PFSK-1 (cell line): ENCODE results near the gene SMIM35.

Experiments used
- FOXP2 ChIP-seq: optimal IDR thresholded peaks from 2 replicates; pipeline ENCODE3; 2011; ENCODE audit warnings: borderline replicate concordance, control low read depth, inconsistent platforms; ENCODE audit not compliant: insufficient read depth; ENCODE audit errors: extremely low read length, extremely low read depth
- POLR2AphosphoS5 ChIP-seq: IDR thresholded peaks from 2 replicates; pipeline ENCODE4 v1.6.1; 2012; ENCODE audit warnings: low read depth, mild to moderate bottlenecking, control low read depth, low read length, moderate library complexity
- SIN3A ChIP-seq: IDR thresholded peaks from 2 replicates; pipeline ENCODE4 v1.6.1; 2012; ENCODE audit warnings: mild to moderate bottlenecking, low read length, moderate library complexity, borderline replicate concordance; ENCODE audit not compliant: insufficient read depth
- TAF1 ChIP-seq: IDR thresholded peaks from 2 replicates; pipeline ENCODE4 v1.6.1; 2012; ENCODE audit warnings: low read length, control low read depth, borderline replicate concordance; ENCODE audit not compliant: insufficient read depth
- TF ChIP-seq, protein P1 (sequence below), 2 experiments: IDR thresholded peaks; 2 replicates each; pipeline versions ENCODE4 v1.6.1 to v1.8.0; 2011 to 2012; ENCODE audit warnings: low read depth in 2 of 2, low read length in 2 of 2, control low read depth in 1 of 2, inconsistent platforms in 1 of 2, mild to moderate bottlenecking in 1 of 2, moderate library complexity in 1 of 2; ENCODE audit not compliant: insufficient read depth in 1 of 2

SMIM35 gene

DNA sequence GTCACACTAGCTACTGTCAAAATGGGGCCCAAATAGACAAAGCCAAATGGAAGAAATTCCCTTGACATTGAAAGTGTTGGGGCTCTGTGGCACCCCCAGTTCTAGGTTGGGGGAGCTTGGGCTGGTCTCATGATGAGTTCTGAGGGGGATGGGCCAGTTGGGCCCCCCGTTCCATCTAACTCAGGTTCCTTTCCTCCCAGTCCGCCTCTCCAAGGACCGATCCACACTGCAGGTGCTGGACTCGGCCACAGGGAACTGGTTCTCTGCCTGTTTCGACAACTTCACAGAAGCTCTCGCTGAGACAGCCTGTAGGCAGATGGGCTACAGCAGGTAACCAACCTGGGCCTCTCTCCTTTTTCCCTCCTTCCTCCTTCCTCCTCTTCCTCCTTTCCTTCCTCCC is 17.7 kb upstream of the SMIM35 start:
- TF ChIP-seq SIN3A (no peak), POLR2AphosphoS5 (no peak), TAF1 (no peak), FOXP2 (no peak)
- TF ChIP-seq, protein P1, sequence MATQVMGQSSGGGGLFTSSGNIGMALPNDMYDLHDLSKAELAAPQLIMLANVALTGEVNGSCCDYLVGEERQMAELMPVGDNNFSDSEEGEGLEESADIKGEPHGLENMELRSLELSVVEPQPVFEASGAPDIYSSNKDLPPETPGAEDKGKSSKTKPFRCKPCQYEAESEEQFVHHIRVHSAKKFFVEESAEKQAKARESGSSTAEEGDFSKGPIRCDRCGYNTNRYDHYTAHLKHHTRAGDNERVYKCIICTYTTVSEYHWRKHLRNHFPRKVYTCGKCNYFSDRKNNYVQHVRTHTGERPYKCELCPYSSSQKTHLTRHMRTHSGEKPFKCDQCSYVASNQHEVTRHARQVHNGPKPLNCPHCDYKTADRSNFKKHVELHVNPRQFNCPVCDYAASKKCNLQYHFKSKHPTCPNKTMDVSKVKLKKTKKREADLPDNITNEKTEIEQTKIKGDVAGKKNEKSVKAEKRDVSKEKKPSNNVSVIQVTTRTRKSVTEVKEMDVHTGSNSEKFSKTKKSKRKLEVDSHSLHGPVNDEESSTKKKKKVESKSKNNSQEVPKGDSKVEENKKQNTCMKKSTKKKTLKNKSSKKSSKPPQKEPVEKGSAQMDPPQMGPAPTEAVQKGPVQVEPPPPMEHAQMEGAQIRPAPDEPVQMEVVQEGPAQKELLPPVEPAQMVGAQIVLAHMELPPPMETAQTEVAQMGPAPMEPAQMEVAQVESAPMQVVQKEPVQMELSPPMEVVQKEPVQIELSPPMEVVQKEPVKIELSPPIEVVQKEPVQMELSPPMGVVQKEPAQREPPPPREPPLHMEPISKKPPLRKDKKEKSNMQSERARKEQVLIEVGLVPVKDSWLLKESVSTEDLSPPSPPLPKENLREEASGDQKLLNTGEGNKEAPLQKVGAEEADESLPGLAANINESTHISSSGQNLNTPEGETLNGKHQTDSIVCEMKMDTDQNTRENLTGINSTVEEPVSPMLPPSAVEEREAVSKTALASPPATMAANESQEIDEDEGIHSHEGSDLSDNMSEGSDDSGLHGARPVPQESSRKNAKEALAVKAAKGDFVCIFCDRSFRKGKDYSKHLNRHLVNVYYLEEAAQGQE (IDR thresholded peaks at IDR 0.05; ENCODE audit: insufficient read depth in 1 of 2, low read depth in 2 of 2, low read length in 2 of 2): no peak

DNA sequence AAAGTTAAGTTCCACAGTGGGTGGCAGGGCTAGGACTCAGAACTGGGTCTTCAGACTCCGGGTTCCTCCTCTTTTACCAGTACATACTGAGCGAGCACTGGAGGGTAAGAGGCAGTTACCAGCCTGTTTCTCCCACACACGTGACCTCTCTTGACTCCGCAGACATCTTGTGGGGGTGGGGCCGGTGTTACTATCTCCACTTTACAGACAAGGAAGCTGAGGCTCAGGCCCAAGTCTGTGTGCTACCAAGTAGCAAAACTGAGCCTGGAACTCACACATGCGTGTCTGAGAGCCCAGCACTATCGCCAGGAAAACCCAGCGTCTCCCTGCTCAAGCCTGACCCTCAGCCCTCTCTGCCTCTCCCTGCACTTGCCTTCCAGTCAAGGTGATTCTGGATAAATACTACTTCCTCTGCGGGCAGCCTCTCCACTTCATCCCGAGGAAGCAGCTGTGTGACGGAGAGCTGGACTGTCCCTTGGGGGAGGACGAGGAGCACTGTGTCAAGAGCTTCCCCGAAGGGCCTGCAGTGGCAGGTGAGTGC is 16.0 kb upstream of the SMIM35 start:
- TF ChIP-seq SIN3A (no peak), TAF1 (no peak), POLR2AphosphoS5 (no peak), FOXP2 (no peak)
- TF ChIP-seq, protein P1 (IDR thresholded peaks at IDR 0.05; ENCODE audit: insufficient read depth in 1 of 2, low read depth in 2 of 2, low read length in 2 of 2): no peak

DNA sequence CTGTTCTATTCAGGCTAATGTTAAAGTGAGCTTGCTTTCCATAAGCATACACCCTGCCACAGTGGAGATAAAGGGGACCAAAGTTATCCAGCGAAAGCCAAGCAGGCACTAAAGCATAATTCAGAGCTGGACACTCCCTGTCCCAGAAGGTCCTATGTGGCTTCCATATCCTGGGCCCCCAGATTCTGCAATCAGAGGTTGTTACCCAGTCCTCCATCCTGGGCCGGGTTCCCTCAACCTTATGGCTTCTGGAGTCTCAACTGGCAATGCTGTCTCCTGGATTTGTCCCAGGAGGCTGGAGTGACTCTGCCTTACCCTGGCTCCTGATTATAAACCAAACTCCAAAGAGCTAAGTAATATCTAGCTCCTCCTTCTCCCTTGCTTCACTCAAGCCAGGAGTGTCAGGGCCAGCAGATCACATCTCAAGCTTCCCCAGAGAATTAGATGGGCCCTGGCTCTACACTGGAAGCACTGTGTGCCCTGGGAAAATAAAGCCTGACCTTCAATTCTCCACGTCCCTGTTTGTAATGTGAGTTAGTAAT is 14.0 kb upstream of the SMIM35 start:
- TF ChIP-seq TAF1: no peak
- no peak for TF ChIP-seq POLR2AphosphoS5
- no peak for TF ChIP-seq SIN3A
- no peak for TF ChIP-seq FOXP2
- TF ChIP-seq, protein P1 (IDR thresholded peaks at IDR 0.05; ENCODE audit: insufficient read depth in 1 of 2, low read depth in 2 of 2, low read length in 2 of 2): no peak

DNA sequence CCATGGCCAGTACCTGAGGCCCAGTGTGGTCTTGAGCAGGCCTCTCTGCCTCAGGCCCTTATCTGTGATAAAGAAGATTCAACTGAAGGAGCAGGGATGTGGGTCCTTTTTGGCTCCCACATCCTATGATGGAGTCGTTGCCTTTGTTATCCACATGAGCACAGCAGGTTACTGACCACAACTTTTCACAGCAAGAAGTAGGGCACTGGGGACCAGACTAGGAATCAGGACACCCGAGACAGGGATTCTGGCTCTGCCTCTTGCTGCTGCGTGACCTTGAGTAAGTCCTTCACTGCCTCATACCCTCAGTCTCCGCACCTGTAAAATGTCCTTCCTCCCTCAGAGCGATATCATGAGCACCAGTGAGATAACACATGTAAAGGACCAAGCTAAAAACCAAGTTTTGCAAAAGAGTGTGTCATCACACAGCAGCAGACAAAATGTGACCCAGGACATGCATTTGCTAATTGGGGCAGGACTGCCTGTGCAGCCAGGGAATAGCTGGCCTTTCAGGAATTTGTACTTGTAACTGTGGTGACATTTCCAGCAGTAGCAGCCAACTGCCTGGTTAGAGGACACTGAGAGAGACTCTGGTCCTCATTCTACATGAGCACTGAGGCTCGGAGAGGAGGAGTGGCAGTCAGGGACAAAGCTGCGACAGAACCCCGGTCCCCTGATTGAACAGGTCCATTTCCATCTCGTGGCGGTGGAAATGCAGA is 13.2 kb upstream of the SMIM35 start:
- TF ChIP-seq, protein P1 (IDR thresholded peaks at IDR 0.05; ENCODE audit: insufficient read depth in 1 of 2, low read depth in 2 of 2, low read length in 2 of 2): no peak
- no peak for TF ChIP-seq SIN3A
- TF ChIP-seq TAF1: no peak
- no peak for TF ChIP-seq POLR2AphosphoS5
- no peak for TF ChIP-seq FOXP2
